Inferior parietal cortex (tissue), 1 donor: ENCODE results near the gene PIGW.

Source experiments
- DNase-seq: peaks from one replicate; pipeline ENCODE4 v3.0.0-alpha.2; 2016; ENCODE audit errors: extremely low spot score

The PIGW gene

GRCh38 chr17:36545465-36546417 lies 11.0 kb downstream of the PIGW start:
- DNase-seq, result peak; percentile 92

- DNase-seq, result no peak
Measured at GRCh38 chr17:36546418-36547093, 11.8 kb downstream of the PIGW start.

GRCh38 chr17:36547776-36548175 lies 13.0 kb downstream of the PIGW start:
- DNase-seq, result no peak

- no peak for DNase-seq
Measured at GRCh38 chr17:36550491-36551417, 16.0 kb downstream of the PIGW start.

GRCh38 chr17:36553459-36553858 lies 18.7 kb downstream of the PIGW start:
- no peak for DNase-seq

GRCh38 chr17:36566081-36566480 lies 31.3 kb downstream of the PIGW start:
- DNase-seq, result no peak

GRCh38 chr17:36575028-36575427 lies 40.2 kb downstream of the PIGW start:
- no peak for DNase-seq

- no peak for DNase-seq
Measured at GRCh38 chr17:36576793-36577192, 42.0 kb downstream of the PIGW start.

- DNase-seq, result no peak
Measured at GRCh38 chr17:36578671-36579070, 43.9 kb downstream of the PIGW start.

- DNase-seq, result no peak
Measured at GRCh38 chr17:36583787-36584186, 49.0 kb downstream of the PIGW start.

GRCh38 chr17:36586138-36586537 lies 51.4 kb downstream of the PIGW start:
- DNase-seq, result no peak
